GM18951 (cell line): ENCODE results near the gene DNAH5.

ENCODE experiments used
- POLR2A ChIP-seq: IDR thresholded peaks from 4 replicates; pipeline ENCODE4 v1.6.1; 2011; ENCODE audit warnings: mild to moderate bottlenecking; ENCODE audit not compliant: insufficient read length, insufficient read depth; ENCODE audit errors: extremely low read depth
- in situ Hi-C: fragments of 300-500 bp; cut with MboI; formaldehyde crosslinking; loops from one replicate; pipeline ENCODE4 v1.12.0; 2022; ENCODE audit warnings: low sequenced_read_pairs, mixed read lengths, inconsistent platforms; ENCODE audit not compliant: unreplicated experiment

The DNAH5 gene

GRCh38 chr5:13976223-13976622 is 31.7 kb upstream of the DNAH5 start:
- TF ChIP-seq POLR2A: no peak
- in situ Hi-C loops: loop anchor here (25.0 kb wide), 2 partner anchors 286 to 661 kb away; no protein-coding TSS in a partner anchor

GRCh38 chr5:13975246-13975645 is 30.8 kb upstream of the DNAH5 start:
- in situ Hi-C loops: loop anchor here (25.0 kb wide), 2 partner anchors 287 to 662 kb away; no protein-coding TSS in a partner anchor
- TF ChIP-seq POLR2A: no peak

GRCh38 chr5:13973724-13974123 is 29.2 kb upstream of the DNAH5 start:
- in situ Hi-C loops: no loop called here
- no peak for TF ChIP-seq POLR2A

- in situ Hi-C loops: no loop called here
- TF ChIP-seq POLR2A: no peak
Observed at GRCh38 chr5:13972029-13972428, 27.5 kb upstream of the DNAH5 start.

GRCh38 chr5:13957032-13957645 is 12.7 kb upstream of the DNAH5 start:
- in situ Hi-C loops: no loop called here
- TF ChIP-seq POLR2A: no peak

- TF ChIP-seq POLR2A: no peak
- in situ Hi-C loops: no loop called here
Observed at GRCh38 chr5:13956471-13956870, 12.0 kb upstream of the DNAH5 start.

GRCh38 chr5:13955896-13956295 is 11.4 kb upstream of the DNAH5 start:
- no peak for TF ChIP-seq POLR2A
- in situ Hi-C loops: no loop called here

GRCh38 chr5:13946111-13946510 is 1.6 kb upstream of the DNAH5 start:
- no peak for TF ChIP-seq POLR2A
- in situ Hi-C loops: no loop called here

GRCh38 chr5:13945271-13945670 is 783 bp upstream of the DNAH5 start:
- in situ Hi-C loops: no loop called here
- no peak for TF ChIP-seq POLR2A

GRCh38 chr5:13943676-13944075 is 812 bp downstream of the DNAH5 start:
- in situ Hi-C loops: no loop called here
- TF ChIP-seq POLR2A: no peak

- no peak for TF ChIP-seq POLR2A
- in situ Hi-C loops: no loop called here
Observed at GRCh38 chr5:13941468-13941867, 3.0 kb downstream of the DNAH5 start.

GRCh38 chr5:13939638-13940037 is 4.8 kb downstream of the DNAH5 start:
- in situ Hi-C loops: no loop called here
- no peak for TF ChIP-seq POLR2A

GRCh38 chr5:13934921-13935320 is 9.6 kb downstream of the DNAH5 start:
- in situ Hi-C loops: no loop called here
- no peak for TF ChIP-seq POLR2A

- no peak for TF ChIP-seq POLR2A
Observed at GRCh38 chr5:13934125-13934524, 10.4 kb downstream of the DNAH5 start.

GRCh38 chr5:13932561-13932960 is 11.9 kb downstream of the DNAH5 start:
- TF ChIP-seq POLR2A: no peak
- in situ Hi-C loops: no loop called here

More at GRCh38 chr5:13934125-13934524, 10.4 kb downstream of the DNAH5 start:
- in situ Hi-C loops: no loop called here
